Ramos (cell line): ENCODE measurements around the gene GRM5.
"Not testable (repeated sequence)": the region's sequence is repeated elsewhere in the genome, so short reads cannot be mapped to it uniquely, and the experiment has no call there.

ENCODE experiments used
- in situ Hi-C: fragments of 300-500 bp; cut with MboI; formaldehyde crosslinking; loops from one replicate; pipeline ENCODE4 v1.14.3; 2022; ENCODE audit warnings: low sequenced_read_pairs; ENCODE audit not compliant: unreplicated experiment

GRM5 gene

GRCh38 chr11:88978992-88979391 is 86.8 kb downstream of the GRM5 start:
- in situ Hi-C loops: not testable (repeated sequence)

DNA sequence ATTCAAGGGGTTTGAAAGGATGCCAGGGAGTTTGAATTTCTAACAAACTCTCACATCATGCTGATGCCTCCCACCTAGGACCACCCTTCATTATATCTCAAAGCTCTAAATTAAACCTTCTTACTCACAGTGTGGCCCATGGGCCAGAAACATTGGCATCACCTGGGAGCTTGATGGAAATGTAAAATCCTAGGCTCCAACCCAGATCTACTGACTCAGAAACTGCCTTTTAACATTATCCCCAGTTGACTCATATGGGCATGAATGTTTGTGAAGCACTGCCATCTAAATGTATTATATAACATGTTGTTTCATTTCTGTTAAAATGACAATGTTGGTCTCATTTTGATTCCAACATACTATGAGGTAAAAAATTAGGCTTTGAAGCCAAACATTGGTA is 90.3 kb downstream of the GRM5 start:
- in situ Hi-C loops: not testable (repeated sequence)

GRCh38 chr11:88972210-88972609 is 93.6 kb downstream of the GRM5 start:
- in situ Hi-C loops: no loop called here

- in situ Hi-C loops: not testable (repeated sequence)
Measured at GRCh38 chr11:88961621-88962020, 104.2 kb downstream of the GRM5 start.

GRCh38 chr11:88959857-88960256 is 105.9 kb downstream of the GRM5 start:
- in situ Hi-C loops: not testable (repeated sequence)

DNA sequence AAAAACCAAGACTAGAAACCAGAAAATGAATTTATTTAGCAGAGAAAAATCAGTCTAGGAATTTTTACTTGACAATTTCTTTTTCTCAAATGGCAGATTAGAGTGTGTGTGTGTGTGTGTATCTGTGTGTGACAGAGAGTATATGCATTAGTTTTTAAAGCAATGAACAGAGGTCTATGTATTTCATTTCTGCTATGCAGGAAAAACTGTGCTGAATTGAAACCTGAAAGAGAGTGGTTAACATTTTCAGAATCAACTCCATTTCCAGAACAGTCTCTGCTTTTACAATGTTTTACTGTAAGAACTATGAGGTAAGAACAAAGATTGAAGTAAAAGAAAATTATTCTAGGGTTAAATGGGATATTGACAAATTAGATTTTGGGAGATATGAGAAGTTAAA is 114.8 kb downstream of the GRM5 start:
- in situ Hi-C loops: no loop called here

GRCh38 chr11:88948908-88949307 is 116.9 kb downstream of the GRM5 start:
- in situ Hi-C loops: not testable (repeated sequence)

DNA sequence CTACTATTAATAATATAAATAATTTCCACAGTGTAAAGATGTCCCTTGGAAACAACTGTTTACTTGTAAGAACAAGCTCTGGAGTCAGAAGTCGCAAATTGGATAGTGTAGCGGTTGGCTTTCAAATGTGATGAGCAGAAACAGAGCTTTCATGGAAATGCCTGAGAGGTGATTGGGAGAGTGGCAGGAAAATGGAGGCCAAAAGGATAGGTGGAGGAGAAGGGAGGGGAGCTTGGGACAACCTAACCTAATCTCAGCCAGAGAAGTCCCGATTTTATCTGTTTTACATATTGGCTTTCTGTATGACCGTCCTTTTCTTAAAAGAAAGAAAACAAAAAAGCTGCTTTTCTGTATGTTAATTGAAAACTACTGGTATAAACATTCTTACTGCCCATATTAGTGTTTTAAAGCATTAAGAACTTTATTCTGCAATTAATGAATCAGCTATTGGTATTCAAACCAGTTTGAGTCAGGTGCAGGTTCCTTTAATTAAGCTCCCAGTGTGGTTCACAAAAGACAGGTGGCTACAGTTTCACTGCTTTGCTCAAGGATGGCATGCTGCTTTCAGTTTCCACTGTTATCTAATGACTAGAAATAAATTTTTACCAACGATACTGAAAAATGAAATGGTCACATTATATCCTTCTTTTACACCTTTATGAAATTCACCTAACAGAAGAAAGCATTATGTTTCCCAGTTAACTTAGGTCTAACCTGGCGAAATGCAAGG is 117.8 kb downstream of the GRM5 start:
- in situ Hi-C loops: not testable (repeated sequence)

GRCh38 chr11:88929665-88930064 is 136.1 kb downstream of the GRM5 start:
- in situ Hi-C loops: not testable (repeated sequence)

DNA sequence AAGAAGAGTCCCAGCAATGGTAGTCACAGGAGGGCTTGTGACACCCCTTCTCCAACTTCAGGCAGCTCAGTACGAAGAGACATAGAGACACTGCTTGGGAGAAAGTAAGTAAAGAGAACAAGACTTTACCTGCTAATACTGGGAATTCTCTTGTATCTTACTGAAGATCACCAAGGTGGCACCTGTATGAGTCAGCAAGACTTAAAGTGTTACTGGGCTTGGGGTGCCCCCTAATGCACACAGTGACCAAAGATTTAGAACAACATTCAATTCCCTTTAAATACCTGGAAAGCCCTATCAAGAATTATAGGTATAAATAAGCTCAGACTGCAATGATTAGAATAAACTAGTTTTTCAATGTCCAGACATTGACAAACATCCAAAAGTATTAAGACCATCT is 148.7 kb downstream of the GRM5 start:
- in situ Hi-C loops: not testable (repeated sequence)

DNA sequence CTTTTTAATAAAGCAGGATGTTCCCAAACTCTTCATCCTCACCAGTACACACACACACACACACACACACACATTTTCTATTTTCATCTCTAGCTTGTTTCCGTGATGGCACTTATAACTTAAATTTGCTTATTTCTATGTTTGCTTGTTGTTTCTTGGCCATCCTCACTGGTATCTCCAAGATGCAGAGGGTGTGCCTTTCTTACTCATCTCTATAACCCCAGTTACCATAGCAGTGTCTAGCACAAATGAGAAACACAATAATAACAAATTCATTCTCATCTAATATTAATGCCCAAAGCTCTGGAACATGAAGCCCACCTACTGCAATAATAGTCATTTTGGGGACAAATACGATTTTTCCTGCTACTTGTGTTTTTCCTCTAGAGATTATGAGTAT is 156.3 kb downstream of the GRM5 start:
- in situ Hi-C loops: no loop called here

- in situ Hi-C loops: not testable (repeated sequence)
Measured at GRCh38 chr11:88901436-88901835, 164.3 kb downstream of the GRM5 start.

DNA sequence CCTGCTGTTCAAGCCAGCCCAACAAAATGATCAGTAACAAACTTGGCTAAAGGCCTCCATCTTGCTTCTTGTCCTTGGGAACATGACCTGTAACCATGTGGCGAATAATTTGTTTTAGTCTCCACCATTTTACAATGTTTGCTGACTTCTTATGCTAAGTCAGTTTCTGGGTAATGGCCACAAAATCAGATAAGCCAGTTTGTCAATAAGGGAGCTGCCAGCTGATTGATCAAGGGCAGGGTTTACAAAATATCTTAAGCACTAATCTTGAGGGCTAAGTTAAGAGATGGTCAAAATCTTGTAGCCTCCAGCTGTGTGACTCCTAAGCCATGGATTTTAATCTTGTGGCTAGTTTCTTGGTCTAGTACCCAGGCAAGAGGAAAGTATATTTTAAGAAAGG is 176.9 kb downstream of the GRM5 start:
- in situ Hi-C loops: not testable (repeated sequence)

GRCh38 chr11:88886796-88887195 is 179.0 kb downstream of the GRM5 start:
- in situ Hi-C loops: no loop called here

GRCh38 chr11:88882800-88883199 is 183.0 kb downstream of the GRM5 start:
- in situ Hi-C loops: not testable (repeated sequence)

DNA sequence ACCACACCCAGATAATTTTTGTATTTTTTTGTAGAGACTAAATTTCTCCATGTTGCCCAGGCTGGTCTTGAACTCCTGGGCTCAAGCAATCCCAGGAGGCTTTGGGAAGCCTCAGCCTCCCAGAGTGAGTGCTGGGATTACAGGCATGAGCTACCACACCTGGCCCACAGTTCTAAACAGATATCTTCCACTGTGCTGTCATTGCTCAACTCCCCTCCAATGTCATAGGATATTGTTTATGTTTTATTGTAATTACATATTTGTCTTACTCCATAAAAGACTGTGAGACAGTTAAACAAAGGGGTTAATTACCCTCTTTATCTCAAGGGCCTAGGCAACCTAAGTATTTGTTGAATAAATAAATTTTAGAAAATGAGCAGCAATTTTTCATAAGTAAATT is 204.2 kb downstream of the GRM5 start:
- in situ Hi-C loops: no loop called here

GRCh38 chr11:88860431-88860830 is 205.4 kb downstream of the GRM5 start:
- in situ Hi-C loops: not testable (repeated sequence)

DNA sequence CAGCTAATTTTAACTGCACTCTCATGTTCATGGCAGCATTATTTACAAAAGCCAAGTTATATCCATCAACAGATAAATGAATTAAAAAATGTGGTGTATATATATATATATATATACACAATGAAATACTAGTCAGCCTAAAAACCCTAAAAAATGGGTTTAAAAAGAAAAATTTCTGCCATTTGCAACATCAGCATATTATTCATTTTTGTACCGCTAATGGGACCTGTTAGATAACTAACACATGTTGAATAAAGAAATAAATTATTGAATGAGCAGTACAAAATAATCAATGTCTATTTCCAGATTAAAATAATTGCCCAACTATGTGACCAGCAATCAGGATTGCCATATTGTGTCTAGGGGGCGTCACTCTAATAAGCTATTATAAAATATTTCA is 211.8 kb downstream of the GRM5 start:
- in situ Hi-C loops: not testable (repeated sequence)

DNA sequence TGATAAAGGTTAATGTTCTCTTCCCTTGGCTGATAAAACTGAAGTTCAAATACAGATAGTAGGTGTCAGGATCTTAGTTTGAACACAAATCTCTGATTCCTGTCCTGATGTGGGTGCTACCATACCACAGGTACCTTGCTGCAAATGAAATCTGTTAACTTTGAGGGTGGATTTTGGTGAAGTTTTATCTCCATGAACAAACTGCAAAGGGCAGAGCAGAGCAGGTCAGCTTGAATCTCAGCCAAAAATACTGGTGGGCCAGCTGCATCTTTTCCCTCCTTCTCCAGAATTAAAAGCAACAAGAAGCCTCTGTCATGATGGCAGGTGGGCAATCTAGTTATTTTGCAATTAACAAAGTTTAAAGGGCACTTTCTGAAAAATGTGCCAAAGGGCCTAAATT is 214.2 kb downstream of the GRM5 start:
- in situ Hi-C loops: not testable (repeated sequence)

GRCh38 chr11:88849773-88850172 is 216.0 kb downstream of the GRM5 start:
- in situ Hi-C loops: not testable (repeated sequence)

DNA sequence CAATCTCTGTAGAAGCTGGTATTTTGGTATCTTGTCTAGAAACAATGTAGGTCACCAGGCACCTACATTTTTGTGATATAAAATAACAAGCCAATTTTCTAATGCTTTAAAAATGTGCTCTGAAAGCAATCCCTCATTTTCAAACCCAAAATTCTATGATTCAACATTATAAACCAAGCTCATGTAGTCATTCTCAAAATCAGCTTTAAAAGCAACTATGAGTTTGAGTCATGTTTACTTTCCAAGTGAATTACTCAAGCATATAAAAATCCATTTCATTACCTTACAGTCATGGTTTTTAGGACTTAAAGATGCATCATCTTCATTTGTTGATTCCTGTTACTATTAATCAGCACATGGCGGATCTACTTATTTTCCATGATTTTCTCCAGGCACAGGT is 216.4 kb downstream of the GRM5 start:
- in situ Hi-C loops: no loop called here

DNA sequence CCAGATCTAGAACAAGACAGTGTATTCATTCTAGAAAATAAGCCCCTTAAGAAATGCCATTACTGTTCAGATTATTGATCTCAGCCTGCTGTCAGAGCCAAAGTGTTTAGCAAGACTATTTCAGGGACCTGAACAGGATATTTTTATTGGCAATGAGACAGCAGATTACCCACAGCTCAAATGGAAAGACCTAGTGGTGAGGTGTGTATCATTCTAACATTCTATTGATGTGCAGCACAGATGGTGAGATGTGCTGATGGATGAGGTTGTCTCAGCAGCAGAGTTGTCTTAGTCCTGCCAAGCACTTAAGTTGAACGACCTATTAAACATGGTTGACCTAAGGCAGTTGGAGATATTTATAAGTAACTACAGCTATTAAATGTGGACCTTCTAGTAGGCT is 219.5 kb downstream of the GRM5 start:
- in situ Hi-C loops: not testable (repeated sequence)
